Stomach (tissue), 9 donors: Measurements from ENCODE around the gene CECR2. TPM values are rescaled to one million over a fixed set of nuclear protein-coding genes. Genes with fewer than 3 reads are reported as not detected.

Experiments
- DNase-seq, 2 donors: peaks; one replicate each; pipeline versions ENCODE4 v3.0.0 to v3.0.0-alpha.2; 2013 to 2019
- H3K27ac ChIP-seq, 5 donors: fragments of 200-600 bp in 4 of 5; sonication (generic) in 4 of 5; one replicate each; pipeline ENCODE4 v1.5.1; 2013 to 2019; ENCODE audit warnings: mild to moderate bottlenecking in 1 of 5, moderate library complexity in 1 of 5
- H3K27me3 ChIP-seq, 3 donors: fragments of 200-600 bp; sonication (generic); one replicate each; pipeline ENCODE4 v1.5.1; 2017 to 2019; ENCODE audit warnings: mixed run types in 1 of 3
- H3K36me3 ChIP-seq, 4 donors: fragments of 200-600 bp; sonication (generic); 1 replicate in 3 of 4; 2 replicates in 1 of 4; pipeline ENCODE4 v1.5.1; 2016 to 2019
- H3K4me1 ChIP-seq, 4 donors: fragments of 200-600 bp; sonication (generic); one replicate each; pipeline ENCODE4 v1.5.1; 2016 to 2019
- H3K4me3 ChIP-seq, 4 donors: fragments of 200-600 bp; sonication (generic) in 3 of 4; one replicate each; pipeline ENCODE4 v1.5.1; 2016 to 2019; ENCODE audit warnings: mild to moderate bottlenecking in 1 of 4
- H3K9me3 ChIP-seq, 4 donors: fragments of 200-600 bp; sonication (generic); one replicate each; pipeline ENCODE4 v1.5.1; 2016 to 2019
- EP300 ChIP-seq: sonication (generic); formaldehyde crosslinking; IDR thresholded peaks from one replicate; pipeline ENCODE4 v1.6.1; 2017; ENCODE audit warnings: antibody characterized with exemption
- POLR2A ChIP-seq, 4 donors: fragments of 450-650 bp; IDR thresholded peaks; one replicate each; pipeline ENCODE4 v1.6.1; 2016; ENCODE audit warnings: antibody characterized with exemption in 4 of 4, control low read depth in 2 of 4, mild to moderate bottlenecking in 1 of 4, moderate library complexity in 1 of 4
- POLR2AphosphoS5 ChIP-seq, 3 donors: sonication (generic); formaldehyde crosslinking; IDR thresholded peaks; one replicate each; pipeline ENCODE4 v1.6.1; 2016; ENCODE audit warnings: antibody characterized with exemption in 3 of 3
- WGBS, 5 donors: extraction: QIAGEN DNeasy Blood & Tissue Kit in 3 of 5; methylation state at CpG; one replicate each; pipeline versions ENCODE4 v1.1.5 to v1.1.7; 2013 to 2018; 5-methylcytosine and 5-hydroxymethylcytosine counted together
- intact Hi-C: fragments of 100-400 bp; cut with DNase I; formaldehyde crosslinking; loops from one replicate; pipeline ENCODE4 v1.15.1; 2023; ENCODE audit warnings: low total_unique reads
- polyA plus RNA-seq, 3 donors: library from polyadenylated mRNA; stranded (reverse); fragments of 200-250 nt; gene quantifications; one replicate each; pipeline ENCODE4 v1.2.3, GENCODE V29; 2013
- small RNA-seq, 4 donors: library from RNA; depleted of rRNA; stranded (forward); fragments of <200 nt; gene quantifications; one replicate each; pipeline ENCODE3, GENCODE V24; 2016
- total RNA-seq, 5 donors: library from RNA; depleted of rRNA; stranded (reverse); fragments of >200 nt; gene quantifications; one replicate each; pipeline versions ENCODE4 v1.1.0 to v1.2.3, GENCODE V29; 2014 to 2016
- TF ChIP-seq, protein P1 (sequence below), 7 experiments: fragments of 450-650 bp in 4 of 7; fragments of 200-600 bp in 3 of 7; sonication (generic) in 3 of 7; IDR thresholded peaks; one replicate each; pipeline ENCODE4 v1.5.1; 2016 to 2019; ENCODE audit warnings: antibody characterized with exemption in 7 of 7, control low read depth in 2 of 7, mild to moderate bottlenecking in 1 of 7
- donor health status: healthy with polysubstance abuse.
- donor health status: Bipolar disorder and iron deficiency.
- donor health status: healthy.

The CECR2 gene
- total and polyA plus RNA-seq, 8 donors = 0.13 to 3.1 (median 0.44) TPM; not detected in 1

DNA sequence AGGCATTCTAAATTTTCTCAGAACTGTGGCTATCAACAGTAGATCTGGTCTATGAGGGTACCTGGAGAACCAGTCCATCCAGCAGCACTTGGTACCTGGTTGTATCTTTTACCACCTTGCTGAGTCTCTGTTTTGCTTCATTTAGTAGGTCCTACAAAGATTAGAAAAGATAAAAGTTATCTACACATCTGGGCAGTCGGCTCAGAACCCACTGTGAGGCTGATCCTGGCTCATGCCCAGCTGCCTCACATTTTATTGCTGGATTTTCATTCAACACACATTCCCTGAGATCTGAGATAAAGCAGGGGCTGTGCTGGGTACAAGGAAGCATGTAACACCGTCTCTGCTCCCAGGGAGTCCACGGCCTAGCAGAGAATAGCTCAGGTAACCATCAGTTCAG, 231.8 kb downstream of the CECR2 start:
- no peaks in the 10 kb centered on the region for H3K27me3 ChIP-seq
- peaks cover 0 to 10% (median 0%) of the 10 kb centered on the region in 4 donors for H3K4me1 ChIP-seq
- H3K9me3 ChIP-seq = no peaks in the 10 kb centered on the region
- H3K4me3 ChIP-seq = no peak overlapping the region
- H3K27ac ChIP-seq = peak overlapping the region in 2 of 5 donors; percentile 4 to 6
- 42 to 61% (median 47%) methylated on average over 3 of the region's 3 CpGs for WGBS, 5 donors
- intact Hi-C loops = no loop called here
- DNase-seq = no peak
- TF ChIP-seq POLR2A (IDR thresholded peaks at IDR 0.05) = no peak
- no peak for TF ChIP-seq POLR2AphosphoS5 (IDR thresholded peaks at IDR 0.05)
- H3K36me3 ChIP-seq = peaks cover 51 to 87% (median 75%) of the 10 kb centered on the region in 4 donors

DNA sequence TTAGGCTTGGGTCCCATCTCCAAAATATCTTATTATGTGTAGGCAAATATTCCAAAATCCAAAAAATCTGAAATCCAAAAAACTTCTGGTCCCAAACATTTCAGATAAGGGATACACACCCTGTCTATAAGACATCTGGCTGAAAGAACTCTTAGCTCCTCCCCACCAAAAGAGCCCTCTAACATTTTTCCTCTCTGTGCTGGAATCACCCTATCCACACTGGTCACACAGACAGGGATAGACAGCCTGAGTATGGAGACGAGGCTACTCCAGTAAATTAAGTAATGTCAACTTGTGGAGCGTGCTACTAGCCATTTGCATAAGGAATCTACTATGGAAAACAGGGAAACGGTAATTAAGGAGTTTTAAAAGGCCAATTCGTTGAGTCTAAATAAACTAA, 234.4 kb downstream of the CECR2 start:
- Histone ChIP-seq H3K4me1 (peaks cover 0 to 25% (median 4%) of the 10 kb centered on the region in 4 donors), H3K27ac (no peak overlapping the region), H3K4me3 (no peak overlapping the region), H3K9me3 (no peaks in the 10 kb centered on the region), H3K27me3 (no peaks in the 10 kb centered on the region), H3K36me3 (peaks cover 24 to 87% (median 69%) of the 10 kb centered on the region in 4 donors)
- intact Hi-C loops = no loop called here
- 85 to 92% (median 90%) methylated on average over 4 of the region's 4 CpGs for WGBS, 5 donors
- TF ChIP-seq POLR2AphosphoS5 (IDR thresholded peaks at IDR 0.05) (no peak), POLR2A (IDR thresholded peaks at IDR 0.05) (no peak), EP300 (no peak)
- TF ChIP-seq, protein P1, sequence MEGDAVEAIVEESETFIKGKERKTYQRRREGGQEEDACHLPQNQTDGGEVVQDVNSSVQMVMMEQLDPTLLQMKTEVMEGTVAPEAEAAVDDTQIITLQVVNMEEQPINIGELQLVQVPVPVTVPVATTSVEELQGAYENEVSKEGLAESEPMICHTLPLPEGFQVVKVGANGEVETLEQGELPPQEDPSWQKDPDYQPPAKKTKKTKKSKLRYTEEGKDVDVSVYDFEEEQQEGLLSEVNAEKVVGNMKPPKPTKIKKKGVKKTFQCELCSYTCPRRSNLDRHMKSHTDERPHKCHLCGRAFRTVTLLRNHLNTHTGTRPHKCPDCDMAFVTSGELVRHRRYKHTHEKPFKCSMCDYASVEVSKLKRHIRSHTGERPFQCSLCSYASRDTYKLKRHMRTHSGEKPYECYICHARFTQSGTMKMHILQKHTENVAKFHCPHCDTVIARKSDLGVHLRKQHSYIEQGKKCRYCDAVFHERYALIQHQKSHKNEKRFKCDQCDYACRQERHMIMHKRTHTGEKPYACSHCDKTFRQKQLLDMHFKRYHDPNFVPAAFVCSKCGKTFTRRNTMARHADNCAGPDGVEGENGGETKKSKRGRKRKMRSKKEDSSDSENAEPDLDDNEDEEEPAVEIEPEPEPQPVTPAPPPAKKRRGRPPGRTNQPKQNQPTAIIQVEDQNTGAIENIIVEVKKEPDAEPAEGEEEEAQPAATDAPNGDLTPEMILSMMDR (IDR thresholded peaks at IDR 0.05) = no peak
- DNase-seq = no peak

- Histone ChIP-seq H3K4me1 (peaks cover 0 to 30% (median 4%) of the 10 kb centered on the region in 4 donors), H3K4me3 (no peak overlapping the region), H3K36me3 (peaks cover 7 to 91% (median 67%) of the 10 kb centered on the region in 4 donors), H3K9me3 (no peaks in the 10 kb centered on the region), H3K27ac (peak overlapping the region in 3 of 5 donors; percentile 8 to 61 (median 20)), H3K27me3 (no peaks in the 10 kb centered on the region)
- no peak for TF ChIP-seq EP300
- no peak for TF ChIP-seq POLR2A (IDR thresholded peaks at IDR 0.05)
- TF ChIP-seq POLR2AphosphoS5 (IDR thresholded peaks at IDR 0.05) = no peak
- TF ChIP-seq, protein P1 (IDR thresholded peaks at IDR 0.05) = no peak
- peak in 1 of 2 donors; percentile 62 for DNase-seq
- intact Hi-C loops = no loop called here
- 36 to 47% (median 39%) methylated on average over 5 of the region's 5 CpGs for WGBS, 5 donors
These were observed 237.2 kb downstream of the CECR2 start for GRCh38 chr22:17606496-17606895.

Small RNAs within 50 kb of the gene (small RNA-seq; reads per million reads assigned to genes)
- gene CECR9 = 0 reads per million in 4 donors
- 0 reads per million in 4 donors for gene RN7SL843P

Other genes starting within 250 kb of the CECR2 start
- under 1 TPM in 2 of 5 donors, not detected in 3; 0.37 to 0.45 TPM for gene TMEM121B, start 248.1 kb upstream of the CECR2 start, total RNA-seq
- gene TMEM121B, start 248.1 kb upstream of the CECR2 start, polyA plus RNA-seq = under 1 TPM in 2 of 3 donors, not detected in 1; 0.08 to 0.12 TPM
- 100 to 1,000 TPM in 1 of 5 donors, 10 to 100 TPM in 4; 22.8 to 190 (median 55.4) TPM for gene HDHD5, start 210.2 kb upstream of the CECR2 start, total RNA-seq
- gene HDHD5, start 210.2 kb upstream of the CECR2 start, polyA plus RNA-seq = 10 to 100 TPM; 26.5 to 31.8 (median 30.5) TPM
- gene ADA2, start 150.0 kb upstream of the CECR2 start, total RNA-seq = 10 to 100 TPM in 4 of 5 donors, not detected in 1; 11.7 to 27.2 (median 15.1) TPM
- gene ADA2, start 150.0 kb upstream of the CECR2 start, polyA plus RNA-seq = 1 to 10 TPM; 4.2 to 8.1 (median 6.5) TPM
- 1 to 10 TPM in 4 of 5 donors, not detected in 1; 1.2 to 2.0 (median 1.7) TPM for gene SLC25A18, start 194.0 kb downstream of the CECR2 start, total RNA-seq
- 1 to 10 TPM in 2 of 3 donors, under 1 TPM in 1; 0.70 to 3.1 (median 1.9) TPM for gene SLC25A18, start 194.0 kb downstream of the CECR2 start, polyA plus RNA-seq